Hematopoietic multipotent progenitor cell treated with erythropoietin and hydrocortisone succinate and interleukin-3 and kit ligand, for 17 days (in vitro differentiated cells): ENCODE measurements around the gene CFAP20DC.

Source experiments
- DNase-seq: peaks from one replicate; pipeline ENCODE4 v3.0.0-alpha.2; 2015; ENCODE audit warnings: low spot score

CFAP20DC gene

GRCh38 chr3:58800032-58800431 lies 249.8 kb downstream of the CFAP20DC start:
- DNase-seq: no peak

GRCh38 chr3:58799271-58799670 lies 250.6 kb downstream of the CFAP20DC start:
- DNase-seq: no peak

DNA sequence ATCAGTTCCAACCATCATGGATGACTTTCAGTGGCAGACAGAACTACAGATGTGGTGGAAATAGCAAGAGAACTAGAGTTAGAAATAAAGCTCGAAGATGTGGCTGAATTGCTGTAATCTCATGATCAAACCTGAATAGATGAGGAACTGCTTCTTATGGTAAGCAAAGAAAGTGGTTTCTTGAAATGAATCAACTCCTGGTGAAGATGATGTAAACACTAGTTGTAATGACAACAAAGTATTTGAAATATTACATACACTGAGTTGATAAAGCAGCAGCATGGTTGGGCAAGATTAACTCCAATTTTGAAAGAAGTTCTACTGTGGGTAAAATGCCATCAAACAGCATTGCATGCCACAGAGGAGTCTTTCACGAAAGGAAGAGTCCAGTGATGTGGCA lies 251.5 kb downstream of the CFAP20DC start:
- no peak for DNase-seq

GRCh38 chr3:58794750-58795149 lies 255.1 kb downstream of the CFAP20DC start:
- no peak for DNase-seq

- no peak for DNase-seq
These were observed 255.9 kb downstream of the CFAP20DC start for GRCh38 chr3:58793938-58794337.

DNA sequence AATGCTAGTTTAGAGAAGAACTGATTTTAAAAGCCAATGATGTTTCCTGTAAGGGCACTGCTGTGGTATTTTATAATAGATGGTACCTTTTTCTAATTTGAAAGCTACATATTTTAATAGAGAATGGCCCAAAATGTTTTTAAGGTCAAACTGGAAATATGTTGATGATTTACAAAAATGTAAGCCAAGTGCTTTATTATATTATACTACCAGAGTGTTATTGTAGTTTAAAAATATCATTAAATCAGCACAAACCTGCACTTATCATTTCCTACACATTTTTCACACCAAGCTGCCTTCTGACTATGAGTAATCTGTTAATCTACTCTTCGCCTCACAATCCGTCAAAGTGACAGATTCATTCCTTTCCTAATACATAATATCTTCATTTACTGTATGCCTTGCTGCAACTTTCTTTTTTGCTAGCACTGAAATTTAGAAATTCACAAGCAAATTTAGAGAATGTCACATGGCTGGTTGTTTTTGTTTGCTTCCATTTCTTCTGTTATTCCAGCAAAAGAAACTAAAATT lies 256.8 kb downstream of the CFAP20DC start:
- DNase-seq: no peak

DNA sequence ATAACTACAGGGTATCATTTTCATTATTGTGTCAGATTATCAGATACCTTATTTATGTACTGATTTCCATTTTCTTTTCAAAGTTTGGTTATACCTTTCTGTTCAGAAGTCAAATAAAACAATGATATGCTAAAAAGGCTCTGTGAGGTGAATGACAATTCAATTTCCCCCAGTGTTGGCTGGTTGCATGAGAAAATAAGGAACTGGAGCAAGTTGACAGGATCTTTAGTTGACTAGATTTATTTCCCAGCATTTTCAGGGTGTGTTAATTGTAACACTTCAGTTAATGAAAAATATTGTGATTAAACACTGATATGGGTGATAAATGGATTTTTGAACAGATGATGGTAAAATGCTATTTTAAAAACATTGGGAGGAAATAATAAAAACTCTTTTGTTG lies 260.4 kb downstream of the CFAP20DC start:
- DNase-seq: no peak

DNA sequence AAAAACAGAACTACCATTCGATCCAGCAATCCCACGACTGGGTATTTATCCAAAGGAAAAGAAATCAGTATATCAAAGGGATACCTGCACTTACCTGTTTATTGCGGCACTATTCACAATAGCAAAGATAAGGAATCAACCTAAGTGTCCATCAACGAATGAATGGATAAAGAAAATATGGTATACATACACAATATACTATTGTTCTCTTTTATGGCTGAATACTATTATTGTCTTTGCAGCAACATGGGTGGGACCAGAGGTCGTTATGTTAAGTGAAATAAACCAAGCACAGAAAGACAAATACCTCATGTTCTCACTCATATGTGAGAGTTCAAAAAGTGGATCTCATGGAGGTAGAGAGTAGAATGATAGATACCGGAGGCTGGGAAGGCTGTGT lies 264.9 kb downstream of the CFAP20DC start:
- no peak for DNase-seq

- DNase-seq: no peak
These were observed 265.4 kb downstream of the CFAP20DC start for GRCh38 chr3:58784425-58784824.

DNA sequence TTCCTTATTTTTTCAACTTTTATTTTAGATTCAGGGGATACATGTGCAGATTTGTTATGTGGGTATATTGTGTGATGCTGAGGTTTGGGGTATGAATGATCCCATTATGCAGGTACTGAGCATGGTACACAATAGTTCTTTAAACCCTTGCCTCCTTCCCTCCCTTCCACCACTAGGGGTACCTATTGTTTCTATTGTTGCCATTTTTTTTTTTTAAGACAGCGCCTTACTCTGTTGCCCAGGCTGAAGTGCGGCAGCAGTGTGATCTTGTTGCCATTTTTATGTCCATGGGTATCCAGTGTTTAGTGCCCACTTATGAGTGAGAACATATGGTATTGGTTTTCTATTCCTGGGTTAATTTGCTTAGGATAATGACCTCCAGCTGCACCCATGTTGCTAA lies 266.0 kb downstream of the CFAP20DC start:
- DNase-seq: no peak

GRCh38 chr3:58779934-58780333 lies 269.9 kb downstream of the CFAP20DC start:
- DNase-seq: no peak

DNA sequence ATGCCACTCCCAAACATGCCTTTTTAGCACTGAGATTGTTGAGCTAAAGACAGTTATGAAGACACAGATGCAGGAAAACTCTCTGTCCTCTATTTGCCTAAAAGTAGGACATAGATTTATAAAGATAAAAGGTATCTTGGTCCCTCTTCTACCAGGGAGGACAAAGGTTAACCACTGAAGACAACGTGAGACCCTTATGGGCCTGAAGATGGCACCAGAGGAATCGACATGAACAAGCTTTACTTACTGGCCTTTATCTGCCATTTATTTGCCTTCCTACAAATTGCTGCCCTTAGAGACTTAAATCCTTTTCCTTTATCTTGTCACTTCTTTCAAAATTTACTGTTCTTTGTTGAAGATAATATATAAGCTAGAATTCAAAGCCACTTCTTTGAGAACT lies 273.6 kb downstream of the CFAP20DC start:
- DNase-seq: no peak

- DNase-seq: no peak
These were observed 277.4 kb downstream of the CFAP20DC start for GRCh38 chr3:58772462-58772861.

DNA sequence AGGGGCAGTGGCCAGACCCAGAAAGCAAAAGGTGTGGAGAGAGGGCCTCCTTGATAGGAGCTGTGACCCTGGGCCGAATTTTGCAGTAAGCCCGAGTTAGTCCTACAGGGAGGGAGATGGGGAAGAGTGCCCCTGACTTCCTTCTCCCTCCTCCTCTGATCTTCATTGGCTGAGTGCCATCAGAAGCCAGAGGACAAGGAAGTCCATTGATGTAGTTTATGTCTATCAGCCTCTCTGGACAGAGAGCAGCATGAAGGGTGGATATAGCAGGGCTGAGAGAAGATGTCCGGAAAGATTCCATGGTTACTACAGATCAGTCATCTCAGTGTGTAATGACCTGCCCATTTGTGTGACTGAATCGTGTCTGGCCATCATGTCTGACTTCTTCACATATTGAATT lies 280.8 kb downstream of the CFAP20DC start:
- DNase-seq: no peak

- DNase-seq: no peak
These were observed 283.1 kb downstream of the CFAP20DC start for GRCh38 chr3:58766587-58767282.

GRCh38 chr3:58755150-58755549 lies 294.7 kb downstream of the CFAP20DC start:
- no peak for DNase-seq

GRCh38 chr3:58754074-58754473 lies 295.8 kb downstream of the CFAP20DC start:
- no peak for DNase-seq

GRCh38 chr3:58751882-58752567 lies 297.8 kb downstream of the CFAP20DC start:
- DNase-seq: no peak

DNA sequence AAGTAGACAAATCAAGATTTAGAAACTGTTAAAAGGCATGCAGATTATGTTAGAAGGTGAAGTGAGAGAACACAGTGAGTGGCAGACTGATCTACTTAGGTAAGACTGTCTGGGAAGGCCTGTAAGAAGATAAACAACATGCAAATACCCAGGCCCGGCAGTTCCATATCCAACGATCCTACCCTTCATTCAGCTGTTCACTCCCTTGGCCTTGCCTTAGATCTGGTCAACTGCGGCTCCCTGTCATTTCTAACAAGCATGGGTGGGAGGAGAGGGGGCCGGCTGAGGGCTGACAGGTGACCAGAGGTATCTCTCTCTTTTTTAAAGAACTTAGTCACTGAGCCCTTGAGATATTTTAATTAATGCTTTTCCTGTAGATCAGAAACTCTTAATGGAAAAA lies 298.6 kb downstream of the CFAP20DC start:
- DNase-seq: no peak

DNA sequence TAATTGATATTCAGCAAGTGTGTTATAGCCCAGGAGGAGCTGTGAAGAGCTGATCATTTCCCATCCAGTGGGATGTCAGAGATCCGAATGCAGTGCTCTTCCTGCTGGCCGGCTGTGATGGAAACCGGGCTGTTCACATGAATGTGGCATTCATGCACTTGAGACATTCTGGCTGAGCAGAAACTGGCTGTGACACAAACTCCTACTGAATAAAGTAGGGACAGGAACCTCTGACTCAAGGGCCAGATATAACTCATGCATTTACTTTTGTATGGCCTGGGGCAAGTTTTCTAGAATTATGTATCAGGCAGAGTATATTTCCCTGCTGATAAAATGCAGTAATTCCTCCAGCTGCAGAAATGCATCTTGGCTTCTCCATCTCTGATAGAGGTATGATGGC lies 299.9 kb downstream of the CFAP20DC start:
- DNase-seq: no peak

GRCh38 chr3:58748024-58748423 lies 301.8 kb downstream of the CFAP20DC start:
- DNase-seq: no peak

DNA sequence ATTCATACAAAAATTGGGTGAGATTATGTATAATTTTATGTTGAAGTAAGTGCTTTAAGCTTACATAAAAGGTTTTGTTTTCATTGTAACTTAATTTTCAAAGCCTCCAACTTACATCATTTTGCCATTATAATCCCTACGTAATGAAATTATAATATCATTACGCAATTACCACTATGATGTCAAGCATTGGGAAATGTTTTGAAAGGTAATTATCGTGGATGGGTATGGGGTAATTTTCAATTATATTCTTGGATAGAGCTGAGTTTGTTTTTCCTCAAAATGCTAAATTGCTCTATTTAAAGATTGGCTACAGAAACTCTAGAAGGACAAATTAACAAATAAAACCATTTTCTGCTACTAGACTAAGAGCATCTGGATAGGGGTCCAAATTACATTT lies 303.1 kb downstream of the CFAP20DC start:
- no peak for DNase-seq

- no peak for DNase-seq
These were observed 306.5 kb downstream of the CFAP20DC start for GRCh38 chr3:58743296-58743695.

- DNase-seq: no peak
These were observed 307.6 kb downstream of the CFAP20DC start for GRCh38 chr3:58742239-58742638.
